ENCODE data around the gene PDZD8.

GRCh38 chr10:117342641-117343040 lies 32.6 kb downstream of the PDZD8 start:
- TF ChIP-seq, protein P1, sequence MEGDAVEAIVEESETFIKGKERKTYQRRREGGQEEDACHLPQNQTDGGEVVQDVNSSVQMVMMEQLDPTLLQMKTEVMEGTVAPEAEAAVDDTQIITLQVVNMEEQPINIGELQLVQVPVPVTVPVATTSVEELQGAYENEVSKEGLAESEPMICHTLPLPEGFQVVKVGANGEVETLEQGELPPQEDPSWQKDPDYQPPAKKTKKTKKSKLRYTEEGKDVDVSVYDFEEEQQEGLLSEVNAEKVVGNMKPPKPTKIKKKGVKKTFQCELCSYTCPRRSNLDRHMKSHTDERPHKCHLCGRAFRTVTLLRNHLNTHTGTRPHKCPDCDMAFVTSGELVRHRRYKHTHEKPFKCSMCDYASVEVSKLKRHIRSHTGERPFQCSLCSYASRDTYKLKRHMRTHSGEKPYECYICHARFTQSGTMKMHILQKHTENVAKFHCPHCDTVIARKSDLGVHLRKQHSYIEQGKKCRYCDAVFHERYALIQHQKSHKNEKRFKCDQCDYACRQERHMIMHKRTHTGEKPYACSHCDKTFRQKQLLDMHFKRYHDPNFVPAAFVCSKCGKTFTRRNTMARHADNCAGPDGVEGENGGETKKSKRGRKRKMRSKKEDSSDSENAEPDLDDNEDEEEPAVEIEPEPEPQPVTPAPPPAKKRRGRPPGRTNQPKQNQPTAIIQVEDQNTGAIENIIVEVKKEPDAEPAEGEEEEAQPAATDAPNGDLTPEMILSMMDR (IDR thresholded peaks at IDR 0.05; ENCODE audit: insufficient read depth, low read depth, low read length) = no peak
- no peak for TF ChIP-seq EZH2 (IDR thresholded peaks at IDR 0.05; ENCODE audit: insufficient read depth, low read length)
